Effector memory CD4-positive, alpha-beta T cell (primary cell): ENCODE measurements around the gene MAML1.

Experiments
- DNase-seq, 3 donors: peaks; one replicate each; pipeline ENCODE4 v3.0.0-alpha.2; 2020
- H3K27ac ChIP-seq: 2 replicates; pipeline ENCODE4 v1.7.0; 2013; ENCODE audit warnings: mild to moderate bottlenecking, low read length, moderate library complexity; ENCODE audit not compliant: insufficient read depth, poor library complexity, severe bottlenecking
- H3K27me3 ChIP-seq: replicated peaks from 2 replicates; pipeline ENCODE4 v1.7.0; 2013; ENCODE audit warnings: mild to moderate bottlenecking, low read length; ENCODE audit not compliant: insufficient read depth, control insufficient read depth, poor library complexity, severe bottlenecking
- H3K36me3 ChIP-seq: 2 replicates; pipeline ENCODE4 v1.7.0; 2013; ENCODE audit warnings: mild to moderate bottlenecking, low read length, moderate library complexity; ENCODE audit not compliant: control insufficient read depth, insufficient read depth
- H3K4me1 ChIP-seq: 2 replicates; pipeline ENCODE4 v1.7.0; 2013; ENCODE audit warnings: low read length, mild to moderate bottlenecking; ENCODE audit not compliant: control insufficient read depth, insufficient read depth, poor library complexity, severe bottlenecking
- H3K4me3 ChIP-seq: 2 replicates; pipeline ENCODE4 v1.7.0; 2013; ENCODE audit warnings: low read length, low read depth, mild to moderate bottlenecking; ENCODE audit not compliant: insufficient read depth, poor library complexity, severe bottlenecking
- H3K9me3 ChIP-seq: 2 replicates; pipeline ENCODE4 v1.7.0; 2013; ENCODE audit warnings: mild to moderate bottlenecking, low read length, moderate library complexity; ENCODE audit not compliant: control insufficient read depth

Gene MAML1

DNA sequence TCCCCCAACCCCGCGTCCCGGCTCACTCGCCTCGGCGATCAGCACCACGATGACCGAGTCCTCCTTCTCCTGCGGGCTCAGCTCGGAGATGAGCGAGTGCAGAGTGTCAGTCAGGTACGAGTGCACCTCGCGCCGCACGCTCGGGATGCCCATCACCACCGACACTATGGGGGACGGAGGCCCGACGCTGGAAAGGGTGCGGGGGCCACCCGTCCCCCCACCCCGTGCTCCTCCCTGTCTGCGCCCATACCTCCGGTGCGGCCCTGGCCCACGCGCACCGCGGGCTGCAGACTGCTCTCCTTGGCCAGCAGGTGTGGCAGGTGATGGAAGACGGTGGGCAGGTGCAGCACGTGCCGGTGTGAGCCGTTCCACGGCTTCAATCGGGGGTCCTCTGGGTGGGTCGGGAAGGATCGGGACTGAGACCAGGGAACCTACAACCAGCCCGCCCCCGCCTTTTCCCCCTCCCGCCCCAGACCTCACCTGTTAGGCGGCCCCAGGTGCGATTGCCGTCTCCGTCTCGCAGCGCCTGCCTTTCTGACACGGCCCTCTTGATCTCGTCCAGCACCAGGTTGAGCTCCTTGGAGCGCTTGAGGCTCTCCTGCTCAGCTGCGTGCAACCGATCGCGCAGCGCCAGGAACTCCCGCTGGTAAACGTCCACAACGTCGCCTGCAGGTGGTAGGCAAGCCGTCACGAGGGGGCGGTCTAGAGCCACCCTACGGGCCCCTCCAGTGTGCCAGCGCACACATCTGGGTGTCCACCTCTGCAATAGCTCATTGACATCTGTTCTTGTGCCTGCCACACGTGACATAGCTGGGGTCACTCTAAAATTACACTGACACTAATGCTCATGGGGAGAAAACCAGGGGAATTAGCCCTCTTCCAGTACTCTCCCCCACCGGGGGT is 68.9 kb downstream of the MAML1 start:
- peak; percentile 66 to 68 (median 66) for DNase-seq
- Histone ChIP-seq H3K27me3 (no peaks in the 10 kb centered on the region), H3K9me3 (no peaks in the 10 kb centered on the region), H3K36me3 (peaks cover 23% of the 10 kb centered on the region), H3K4me1 (peaks cover 33% of the 10 kb centered on the region), H3K27ac (no peak overlapping the region), H3K4me3 (no peak overlapping the region)

DNA sequence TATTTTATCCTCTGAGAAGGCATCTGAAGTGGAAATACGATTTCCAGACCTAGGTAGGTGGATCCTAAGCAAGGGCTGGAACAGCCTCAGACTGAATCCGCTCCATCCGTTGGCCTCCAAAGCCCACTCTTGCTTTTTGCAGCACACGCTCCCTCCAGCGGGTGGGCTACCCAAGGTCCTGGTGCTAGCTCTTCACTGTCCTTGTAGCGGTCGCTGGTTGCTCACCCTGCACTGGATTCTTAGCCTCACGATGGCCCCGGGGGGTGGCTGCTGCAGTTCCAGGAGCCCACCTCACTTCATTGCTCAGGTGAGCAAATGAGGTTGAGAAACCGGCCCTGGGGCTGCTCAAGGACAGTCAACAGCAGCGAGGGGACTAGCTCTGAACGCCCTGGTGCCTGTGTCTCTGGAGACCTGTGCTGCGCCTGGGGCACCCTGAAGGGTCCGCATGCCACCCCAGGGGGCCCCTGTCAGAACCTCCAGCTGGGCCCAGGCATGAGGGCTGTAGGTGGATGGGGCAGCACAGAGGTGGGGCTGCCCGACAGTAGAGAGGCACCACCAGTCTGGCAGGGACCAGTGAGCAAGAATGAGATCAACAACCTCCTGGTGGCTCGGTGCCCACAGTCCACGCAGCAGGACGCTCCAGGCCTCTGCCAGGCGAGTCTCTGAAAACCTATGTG is 69.7 kb downstream of the MAML1 start:
- no peak for DNase-seq
- H3K36me3 ChIP-seq, result peaks cover 23% of the 10 kb centered on the region
- peaks cover 34% of the 10 kb centered on the region for H3K4me1 ChIP-seq
- H3K4me3 ChIP-seq, result no peak overlapping the region
- no peak overlapping the region for H3K27ac ChIP-seq
- H3K9me3 ChIP-seq, result no peaks in the 10 kb centered on the region
- no peaks in the 10 kb centered on the region for H3K27me3 ChIP-seq

DNA sequence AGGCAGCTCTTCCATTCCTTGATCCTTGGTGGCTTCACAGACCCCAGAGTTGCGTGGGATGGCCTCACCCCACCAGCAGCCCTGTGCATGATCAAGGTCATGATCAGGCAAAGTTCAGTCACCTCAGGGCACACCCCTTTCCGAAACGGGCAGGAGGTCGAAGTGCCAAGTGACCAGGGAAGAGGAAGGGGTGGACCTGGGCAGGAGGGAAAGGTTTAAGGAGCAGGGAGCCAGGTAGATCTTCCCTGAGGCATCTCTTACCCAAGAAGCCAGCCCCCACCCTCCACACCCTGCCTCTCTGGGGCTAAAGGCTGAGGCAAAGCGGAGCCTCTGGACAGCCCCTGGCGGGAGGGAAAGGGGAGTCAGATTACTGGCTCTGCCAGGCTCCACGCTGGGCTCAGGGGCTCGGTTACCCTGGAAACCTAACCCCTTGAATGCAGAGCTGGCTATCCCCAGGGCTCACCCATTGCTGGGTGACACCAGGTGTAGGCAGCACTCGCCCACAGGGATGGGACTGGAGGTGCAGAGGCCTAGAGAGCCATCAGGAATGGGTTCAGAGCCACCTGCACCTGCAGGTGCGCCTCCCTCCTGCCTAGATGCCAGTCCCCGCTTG is 70.4 kb downstream of the MAML1 start:
- Histone ChIP-seq H3K4me1 (peaks cover 38% of the 10 kb centered on the region), H3K27me3 (no peaks in the 10 kb centered on the region), H3K36me3 (peaks cover 20% of the 10 kb centered on the region), H3K4me3 (no peak overlapping the region), H3K27ac (peak overlapping the region; percentile 46), H3K9me3 (no peaks in the 10 kb centered on the region)
- DNase-seq, result no peak

DNA sequence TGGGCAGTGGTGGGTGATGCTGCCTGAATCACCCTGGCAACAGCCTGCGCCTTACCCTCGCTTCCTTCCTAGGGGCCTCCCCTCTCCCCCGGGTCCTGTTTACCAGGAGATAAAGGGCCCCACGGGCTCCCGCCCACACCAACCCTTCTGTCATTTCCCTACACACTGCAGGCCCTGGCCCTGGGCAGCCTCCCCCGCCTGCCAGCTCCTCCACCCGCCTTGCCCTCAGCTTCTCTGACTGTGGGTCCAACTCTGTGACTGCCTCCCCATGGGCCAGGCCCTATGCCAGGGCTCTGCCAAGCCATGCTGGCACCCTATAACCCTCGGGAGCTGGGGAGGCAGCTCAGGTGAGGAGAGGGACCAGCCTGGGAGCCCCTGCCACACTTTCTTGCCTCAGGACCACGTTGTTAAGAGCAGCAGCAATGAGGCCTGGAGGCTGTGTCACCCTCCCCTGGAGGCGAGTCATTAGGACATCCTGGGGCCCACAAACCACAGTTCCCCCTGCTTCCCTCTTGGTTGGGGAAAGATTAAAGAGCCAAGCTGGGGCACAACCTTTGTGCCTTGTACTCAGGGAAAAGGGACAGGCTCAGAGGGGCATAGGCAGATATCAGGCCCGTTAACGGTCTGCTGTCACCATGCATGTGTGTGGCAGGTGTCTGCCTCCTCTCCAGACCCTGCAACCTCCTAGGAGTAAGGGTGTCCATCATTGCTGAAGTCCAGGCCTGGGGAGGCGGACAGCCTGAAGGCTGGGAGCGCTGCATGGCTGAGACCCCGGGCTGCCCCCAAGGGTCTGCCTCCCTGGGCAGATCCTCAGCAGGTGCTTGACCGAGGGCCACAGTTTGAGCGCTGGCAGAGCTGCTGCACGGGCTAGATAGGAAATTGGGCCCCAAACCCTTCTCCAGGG is 71.3 kb downstream of the MAML1 start:
- no peak for DNase-seq
- H3K4me3 ChIP-seq, result no peak overlapping the region
- no peaks in the 10 kb centered on the region for H3K9me3 ChIP-seq
- H3K36me3 ChIP-seq, result peaks cover 11% of the 10 kb centered on the region
- peak overlapping the region; percentile 46 for H3K27ac ChIP-seq
- peaks cover 38% of the 10 kb centered on the region for H3K4me1 ChIP-seq
- H3K27me3 ChIP-seq, result no peaks in the 10 kb centered on the region

- Histone ChIP-seq H3K27ac (no peak overlapping the region), H3K9me3 (no peaks in the 10 kb centered on the region), H3K4me3 (no peak overlapping the region), H3K36me3 (peaks cover 5% of the 10 kb centered on the region), H3K27me3 (no peaks in the 10 kb centered on the region), H3K4me1 (peaks cover 38% of the 10 kb centered on the region)
- no peak for DNase-seq
These were observed 71.9 kb downstream of the MAML1 start for GRCh38 chr5:179804555-179804947.

GRCh38 chr5:179805070-179805528 is 72.5 kb downstream of the MAML1 start:
- Histone ChIP-seq H3K9me3 (no peaks in the 10 kb centered on the region), H3K27ac (peak overlapping the region; percentile 71)

DNA sequence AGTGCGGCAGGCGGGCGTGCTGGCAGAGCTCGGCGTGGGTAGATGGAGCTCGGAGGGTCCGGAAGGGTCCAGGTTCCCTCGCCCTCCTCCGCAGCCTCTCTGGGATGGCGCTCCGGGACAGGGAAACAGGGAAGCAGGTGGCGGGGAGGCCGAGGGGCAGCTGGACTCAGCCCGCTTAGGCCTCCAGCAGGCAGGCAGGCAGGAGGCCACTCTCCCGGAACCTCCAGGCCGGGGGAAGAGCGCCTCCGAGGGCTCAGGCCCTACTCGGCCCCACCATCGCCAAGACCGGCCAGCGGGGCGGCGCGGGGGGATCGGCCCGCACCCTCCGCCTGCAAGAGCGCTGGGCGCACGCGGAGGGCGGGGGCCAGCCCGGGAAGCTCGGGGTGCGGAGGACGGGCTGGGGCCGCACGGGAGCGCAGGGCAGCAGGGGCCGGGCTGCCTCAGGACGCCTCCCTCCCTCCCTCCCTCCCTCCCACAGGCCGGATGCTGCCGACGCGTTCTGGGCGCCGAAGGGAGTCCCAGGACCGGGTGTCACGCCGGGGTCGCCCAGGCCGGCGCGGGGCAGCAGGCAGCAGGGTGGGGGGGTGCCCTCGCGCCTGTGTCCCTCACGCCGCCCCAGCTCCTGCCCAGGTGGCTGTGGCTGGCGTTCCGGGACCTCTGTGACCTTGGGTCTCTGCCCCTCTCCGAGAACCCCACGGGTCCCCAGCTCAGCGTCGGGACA is 73.1 kb downstream of the MAML1 start:
- peak overlapping the region; percentile 71 for H3K27ac ChIP-seq
- H3K36me3 ChIP-seq, result no peaks in the 10 kb centered on the region
- no peaks in the 10 kb centered on the region for H3K27me3 ChIP-seq
- DNase-seq, result peak in 1 of 3 donors; percentile 18
- H3K9me3 ChIP-seq, result no peaks in the 10 kb centered on the region
- peak overlapping the region; percentile 67 for H3K4me3 ChIP-seq
- peaks cover 38% of the 10 kb centered on the region for H3K4me1 ChIP-seq

More at GRCh38 chr5:179805070-179805528, 72.5 kb downstream of the MAML1 start:
- H3K4me1 ChIP-seq, result peaks cover 38% of the 10 kb centered on the region
- H3K27me3 ChIP-seq, result no peaks in the 10 kb centered on the region
- no peaks in the 10 kb centered on the region for H3K36me3 ChIP-seq
- DNase-seq, result no peak
- peak overlapping the region; percentile 67 for H3K4me3 ChIP-seq

DNA sequence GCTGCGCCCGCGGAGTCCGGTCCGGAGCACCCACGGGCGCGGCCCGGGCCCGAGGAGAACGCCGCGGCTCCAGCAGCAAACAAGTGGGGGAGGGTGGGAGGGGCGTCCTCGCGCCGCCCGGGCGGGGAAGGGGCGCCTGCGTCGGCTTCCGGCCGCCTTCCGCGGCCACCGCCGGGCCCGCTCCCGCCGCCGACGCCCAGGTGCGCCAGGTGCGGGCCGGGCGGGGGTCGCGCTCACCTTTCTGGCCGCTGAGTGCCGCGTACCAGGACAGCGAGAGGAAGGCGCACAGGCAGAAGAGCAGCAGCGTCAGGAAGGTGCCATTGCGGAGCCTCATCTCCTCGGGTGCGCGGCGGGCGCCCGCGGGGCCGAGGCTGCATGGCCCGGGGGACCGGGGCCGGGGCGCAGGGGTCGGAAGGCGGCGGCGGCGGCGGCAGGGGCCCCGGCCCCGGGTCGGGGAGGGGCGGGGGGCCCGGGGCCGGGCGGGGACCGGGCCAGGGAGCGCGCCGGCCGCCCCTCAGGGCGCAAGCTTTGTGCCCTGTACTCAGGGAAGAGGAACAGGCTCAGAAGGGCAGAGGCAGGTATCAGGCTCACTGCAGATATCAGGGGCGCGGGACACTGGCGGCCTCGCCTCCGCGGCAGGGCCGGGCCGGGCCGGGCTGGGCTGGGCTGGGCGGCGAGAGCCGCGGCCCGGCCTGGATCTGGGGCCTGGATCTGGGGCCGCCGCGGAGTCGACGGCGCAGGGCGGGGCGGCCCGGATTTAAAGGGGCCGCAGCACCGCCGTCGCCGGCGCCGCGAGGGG is 73.8 kb downstream of the MAML1 start, which contains the start of gene MGAT4B:
Gene MGAT4B, minus strand, starts transcription at position 617 of the 799 bp plus-strand sequence. Its CDS starts 283 bp downstream, at position 334.
- H3K9me3 ChIP-seq, result no peaks in the 10 kb centered on the region
- peak within 1 kb of the TSS; percentile 67 for H3K4me3 ChIP-seq
- DNase-seq, result peak in 2 of 3 donors; percentile 35 to 38
- no peaks in the 10 kb centered on the region for H3K27me3 ChIP-seq
- H3K36me3 ChIP-seq, result no peaks in the 10 kb centered on the region
- peak within 1 kb of the TSS; percentile 71 for H3K27ac ChIP-seq
- H3K4me1 ChIP-seq, result peaks cover 38% of the 10 kb centered on the region
